ENCODE data around the gene KANK3.

Gene KANK3

GRCh38 chr19:8340341-8341096, 2.5 kb downstream of the KANK3 start:
- no peak for DNase-seq (ENCODE audit: low read depth in 2 of 2)

- no peak for DNase-seq (ENCODE audit: low read depth in 2 of 2)
Observed at GRCh38 chr19:8338835-8339234, 4.2 kb downstream of the KANK3 start.

GRCh38 chr19:8337728-8338127, 5.3 kb downstream of the KANK3 start:
- no peak for DNase-seq (ENCODE audit: low read depth in 2 of 2)

GRCh38 chr19:8336660-8337059, 6.4 kb downstream of the KANK3 start:
- no peak for DNase-seq (ENCODE audit: low read depth in 2 of 2)

GRCh38 chr19:8336072-8336569, 6.9 kb downstream of the KANK3 start:
- no peak for DNase-seq (ENCODE audit: low read depth in 2 of 2)

- DNase-seq (ENCODE audit: low read depth in 2 of 2): no peak
Observed at GRCh38 chr19:8335343-8336071, 7.6 kb downstream of the KANK3 start.

GRCh38 chr19:8334458-8335342, 8.4 kb downstream of the KANK3 start:
- DNase-seq (ENCODE audit: low read depth in 2 of 2): no peak

- DNase-seq (ENCODE audit: low read depth in 2 of 2): no peak
Observed at GRCh38 chr19:8333767-8334457, 9.2 kb downstream of the KANK3 start.

- DNase-seq (ENCODE audit: low read depth in 2 of 2): no peak
Observed at GRCh38 chr19:8332976-8333766, 9.9 kb downstream of the KANK3 start.

- no peak for DNase-seq (ENCODE audit: low read depth in 2 of 2)
Observed at GRCh38 chr19:8331263-8331845, 11.7 kb downstream of the KANK3 start.

- DNase-seq (ENCODE audit: low read depth in 2 of 2): no peak
Observed at GRCh38 chr19:8329996-8330395, 13.1 kb downstream of the KANK3 start.

GRCh38 chr19:8325454-8325853, 17.6 kb downstream of the KANK3 start:
- DNase-seq (ENCODE audit: low read depth in 2 of 2): no peak

- DNase-seq (ENCODE audit: low read depth in 2 of 2): no peak
Observed at GRCh38 chr19:8324186-8325050, 18.6 kb downstream of the KANK3 start.

- DNase-seq (ENCODE audit: low read depth in 2 of 2): no peak
Observed at GRCh38 chr19:8323781-8324185, 19.3 kb downstream of the KANK3 start.

GRCh38 chr19:8322638-8322997, 20.4 kb downstream of the KANK3 start:
- no peak for DNase-seq (ENCODE audit: low read depth in 2 of 2)

- no peak for DNase-seq (ENCODE audit: low read depth in 2 of 2)
Observed at GRCh38 chr19:8321986-8322637, 20.9 kb downstream of the KANK3 start.

- DNase-seq (ENCODE audit: low read depth in 2 of 2): peak; percentile 95 to 96
Observed at GRCh38 chr19:8321067-8321985, 21.7 kb downstream of the KANK3 start, which contains the start of the genes NDUFA7 and RPS28. NDUFA7 (minus strand) TSS chr19:8321375; CDS start chr19:8321358, 17 bp downstream. RPS28 (plus strand) TSS chr19:8321496; CDS start chr19:8321531, 35 bp downstream.
